HG02798 (cell line): ENCODE results near the gene GAPVD1.
"Not testable (repeated sequence)": the region's sequence is repeated elsewhere in the genome, so short reads cannot be mapped to it uniquely, and the experiment has no call there.

Experiments used
- ATAC-seq: cut with Tn5 transposase; IDR thresholded peaks from one replicate; pipeline ENCODE4 v1.9.1; 2021; ENCODE audit warnings: mild to moderate bottlenecking; ENCODE audit not compliant: unreplicated experiment, poor library complexity

GAPVD1 gene, protein sequence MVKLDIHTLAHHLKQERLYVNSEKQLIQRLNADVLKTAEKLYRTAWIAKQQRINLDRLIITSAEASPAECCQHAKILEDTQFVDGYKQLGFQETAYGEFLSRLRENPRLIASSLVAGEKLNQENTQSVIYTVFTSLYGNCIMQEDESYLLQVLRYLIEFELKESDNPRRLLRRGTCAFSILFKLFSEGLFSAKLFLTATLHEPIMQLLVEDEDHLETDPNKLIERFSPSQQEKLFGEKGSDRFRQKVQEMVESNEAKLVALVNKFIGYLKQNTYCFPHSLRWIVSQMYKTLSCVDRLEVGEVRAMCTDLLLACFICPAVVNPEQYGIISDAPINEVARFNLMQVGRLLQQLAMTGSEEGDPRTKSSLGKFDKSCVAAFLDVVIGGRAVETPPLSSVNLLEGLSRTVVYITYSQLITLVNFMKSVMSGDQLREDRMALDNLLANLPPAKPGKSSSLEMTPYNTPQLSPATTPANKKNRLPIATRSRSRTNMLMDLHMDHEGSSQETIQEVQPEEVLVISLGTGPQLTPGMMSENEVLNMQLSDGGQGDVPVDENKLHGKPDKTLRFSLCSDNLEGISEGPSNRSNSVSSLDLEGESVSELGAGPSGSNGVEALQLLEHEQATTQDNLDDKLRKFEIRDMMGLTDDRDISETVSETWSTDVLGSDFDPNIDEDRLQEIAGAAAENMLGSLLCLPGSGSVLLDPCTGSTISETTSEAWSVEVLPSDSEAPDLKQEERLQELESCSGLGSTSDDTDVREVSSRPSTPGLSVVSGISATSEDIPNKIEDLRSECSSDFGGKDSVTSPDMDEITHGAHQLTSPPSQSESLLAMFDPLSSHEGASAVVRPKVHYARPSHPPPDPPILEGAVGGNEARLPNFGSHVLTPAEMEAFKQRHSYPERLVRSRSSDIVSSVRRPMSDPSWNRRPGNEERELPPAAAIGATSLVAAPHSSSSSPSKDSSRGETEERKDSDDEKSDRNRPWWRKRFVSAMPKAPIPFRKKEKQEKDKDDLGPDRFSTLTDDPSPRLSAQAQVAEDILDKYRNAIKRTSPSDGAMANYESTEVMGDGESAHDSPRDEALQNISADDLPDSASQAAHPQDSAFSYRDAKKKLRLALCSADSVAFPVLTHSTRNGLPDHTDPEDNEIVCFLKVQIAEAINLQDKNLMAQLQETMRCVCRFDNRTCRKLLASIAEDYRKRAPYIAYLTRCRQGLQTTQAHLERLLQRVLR (N-terminal part only)

GRCh38 chr9:125261501-125262293 lies at the start of gene GAPVD1:
TSS of gene GAPVD1 (plus strand) at chr9:125261826. CDS start at chr9:125298922, 37,096 bp downstream.
- peak; percentile 96 for ATAC-seq

DNA sequence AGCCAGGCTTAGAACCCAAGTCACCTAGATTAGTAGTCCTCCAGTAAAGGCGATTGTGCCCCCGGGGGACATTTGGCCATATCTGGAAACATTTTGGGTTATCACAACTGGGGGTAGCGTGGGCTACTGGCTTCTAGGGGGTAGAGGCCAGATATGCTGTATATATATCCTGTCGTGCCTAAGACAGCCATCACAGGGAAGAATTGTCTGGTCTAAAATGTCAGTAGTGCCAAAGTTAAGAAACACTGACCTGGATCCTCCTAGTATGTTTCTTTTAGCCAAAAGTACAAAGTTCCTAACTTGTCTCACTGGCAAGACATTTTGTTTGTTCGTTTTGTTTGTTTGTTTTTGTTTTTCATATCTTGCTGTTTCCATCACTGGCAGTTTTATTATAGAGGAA lies 47.4 kb upstream of the GAPVD1 start:
- no peak for ATAC-seq

DNA sequence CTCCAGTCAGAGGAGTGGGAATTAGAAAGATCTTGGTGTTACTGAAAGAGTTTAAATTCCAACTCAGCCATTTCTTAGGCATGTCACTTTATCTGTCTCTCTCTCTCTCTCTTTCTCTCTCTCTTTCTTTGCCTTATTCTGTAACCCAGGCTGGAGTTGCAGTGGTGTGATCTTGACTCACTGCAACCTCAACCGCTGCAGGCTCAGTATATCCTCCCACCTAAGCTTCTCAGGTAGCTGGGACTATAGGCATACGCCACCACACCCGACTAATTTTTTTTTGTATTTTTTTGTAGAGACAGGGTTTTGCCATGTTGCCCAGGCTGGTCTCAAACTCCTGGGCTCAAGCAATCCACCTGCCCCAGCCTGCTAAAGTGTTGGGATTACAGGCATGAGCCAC lies 43.0 kb upstream of the GAPVD1 start:
- ATAC-seq, result no peak

GRCh38 chr9:125224858-125225257 lies 36.8 kb upstream of the GAPVD1 start:
- ATAC-seq, result not testable (repeated sequence)

GRCh38 chr9:125227761-125228160 lies 33.9 kb upstream of the GAPVD1 start:
- no peak for ATAC-seq

DNA sequence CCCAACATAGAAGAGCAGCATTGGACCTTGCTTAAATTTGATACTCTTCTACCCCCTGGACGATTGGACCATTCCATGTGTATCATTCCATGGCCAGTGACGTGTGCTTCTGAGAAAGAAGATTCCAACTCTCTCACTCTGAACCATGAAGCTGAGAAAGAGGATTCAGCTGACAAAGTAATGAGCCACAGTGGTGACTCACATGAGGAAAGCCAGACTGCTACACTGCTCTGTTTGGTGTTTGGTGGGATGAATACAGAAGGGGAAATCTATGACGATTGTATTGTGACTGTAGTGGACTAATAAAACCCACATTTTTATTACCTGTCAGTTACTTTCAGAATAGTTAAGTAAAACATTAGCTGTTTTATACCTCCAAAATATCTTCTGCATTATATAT lies 27.9 kb upstream of the GAPVD1 start:
- no peak for ATAC-seq

DNA sequence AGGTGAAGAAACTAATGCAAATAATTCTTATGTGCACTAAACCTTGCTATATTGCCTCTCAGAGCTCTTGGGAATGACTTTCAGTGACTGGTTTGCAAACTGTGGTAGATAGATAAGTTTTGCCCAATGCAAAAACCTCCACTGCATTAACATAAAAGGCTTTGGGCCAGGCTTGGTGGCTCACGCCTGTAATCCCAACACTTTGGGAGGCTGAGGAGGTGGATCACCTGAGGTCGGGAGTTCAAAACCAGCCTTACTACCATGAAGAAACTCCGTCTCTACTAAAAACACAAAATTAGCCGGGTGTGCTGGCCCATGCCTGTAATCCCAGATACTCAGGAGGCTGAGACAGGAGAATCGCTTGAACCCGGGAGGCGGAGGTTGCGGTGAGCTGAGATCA lies 27.5 kb upstream of the GAPVD1 start:
- not testable (repeated sequence) for ATAC-seq

- ATAC-seq, result no peak
Measured at GRCh38 chr9:125235804-125236519, 25.7 kb upstream of the GAPVD1 start.

DNA sequence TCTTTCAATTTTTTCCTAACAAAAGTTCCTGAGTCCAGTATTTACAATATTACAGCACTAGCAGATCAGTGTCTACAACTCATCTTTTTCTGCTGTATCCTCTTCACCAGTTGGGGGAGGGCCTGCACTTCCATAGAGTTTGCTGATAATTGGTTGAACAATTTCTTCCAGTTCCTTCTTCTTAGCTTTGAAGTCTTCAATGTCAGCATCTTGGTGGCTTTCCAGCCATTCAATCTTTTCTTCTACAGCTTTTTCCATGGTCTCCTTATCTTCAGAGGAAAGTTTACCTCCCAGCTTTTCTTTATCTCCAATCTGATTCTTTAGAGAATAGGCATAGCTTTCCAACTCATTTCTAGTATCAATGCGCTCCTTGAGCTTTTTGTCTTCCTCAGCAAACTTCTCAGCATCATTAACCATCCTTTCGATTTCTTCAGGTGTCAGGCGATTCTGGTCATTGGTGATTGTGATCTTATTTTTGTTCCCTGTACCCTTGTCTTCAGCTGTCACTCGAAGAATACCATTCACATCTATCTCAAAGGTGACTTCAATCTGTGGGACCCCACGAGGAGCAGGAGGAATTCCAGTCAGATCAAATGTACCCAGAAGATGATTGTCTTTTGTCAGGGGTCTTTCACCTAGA lies 25.0 kb upstream of the GAPVD1 start:
- not testable (repeated sequence) for ATAC-seq

GRCh38 chr9:125238127-125238914 lies 23.3 kb upstream of the GAPVD1 start:
- no peak for ATAC-seq

DNA sequence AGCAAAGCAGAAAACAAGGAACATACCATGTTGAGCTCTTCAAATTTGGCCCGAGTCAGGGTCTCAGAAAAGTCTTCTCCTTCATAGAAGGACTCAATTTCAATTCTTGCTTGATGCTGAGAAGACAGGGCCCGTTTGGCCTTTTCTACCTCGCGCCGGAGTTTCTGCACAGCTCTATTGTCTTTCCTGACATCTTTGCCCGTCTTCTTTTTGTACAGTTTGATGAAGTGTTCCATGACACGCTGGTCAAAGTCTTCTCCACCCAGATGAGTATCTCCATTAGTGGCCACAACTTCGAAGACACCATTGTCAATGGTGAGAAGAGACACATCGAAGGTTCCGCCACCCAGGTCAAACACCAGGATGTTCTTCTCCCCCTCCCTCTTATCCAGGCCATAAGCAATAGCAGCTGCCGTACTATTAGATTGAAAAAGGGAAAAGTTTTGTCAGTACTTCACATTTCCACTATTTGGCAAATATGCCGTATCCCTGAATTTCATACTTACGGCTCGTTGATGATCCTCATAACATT lies 22.6 kb upstream of the GAPVD1 start:
- no peak for ATAC-seq

GRCh38 chr9:125239631-125240597 lies 21.7 kb upstream of the GAPVD1 start:
- ATAC-seq, result no peak

DNA sequence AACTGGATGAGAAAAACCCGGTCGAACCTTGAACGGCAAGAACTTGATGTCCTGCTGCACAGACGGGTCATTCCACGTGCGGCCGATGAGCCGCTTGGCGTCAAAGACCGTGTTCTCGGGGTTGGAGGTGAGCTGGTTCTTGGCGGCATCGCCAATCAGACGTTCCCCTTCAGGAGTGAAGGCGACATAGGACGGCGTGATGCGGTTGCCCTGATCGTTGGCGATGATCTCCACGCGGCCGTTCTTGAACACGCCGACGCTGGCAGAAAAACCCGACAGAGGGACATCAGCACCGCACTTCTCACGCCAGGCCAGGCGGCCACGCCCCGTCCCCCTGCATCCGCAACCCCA lies 21.0 kb upstream of the GAPVD1 start:
- no peak for ATAC-seq

- peak; percentile 95 for ATAC-seq
Measured at GRCh38 chr9:125241000-125241862, 20.4 kb upstream of the GAPVD1 start, which contains the start of gene HSPA5. TSS of gene HSPA5 (minus strand) at chr9:125241343. CDS start at chr9:125241126, 217 bp downstream.

DNA sequence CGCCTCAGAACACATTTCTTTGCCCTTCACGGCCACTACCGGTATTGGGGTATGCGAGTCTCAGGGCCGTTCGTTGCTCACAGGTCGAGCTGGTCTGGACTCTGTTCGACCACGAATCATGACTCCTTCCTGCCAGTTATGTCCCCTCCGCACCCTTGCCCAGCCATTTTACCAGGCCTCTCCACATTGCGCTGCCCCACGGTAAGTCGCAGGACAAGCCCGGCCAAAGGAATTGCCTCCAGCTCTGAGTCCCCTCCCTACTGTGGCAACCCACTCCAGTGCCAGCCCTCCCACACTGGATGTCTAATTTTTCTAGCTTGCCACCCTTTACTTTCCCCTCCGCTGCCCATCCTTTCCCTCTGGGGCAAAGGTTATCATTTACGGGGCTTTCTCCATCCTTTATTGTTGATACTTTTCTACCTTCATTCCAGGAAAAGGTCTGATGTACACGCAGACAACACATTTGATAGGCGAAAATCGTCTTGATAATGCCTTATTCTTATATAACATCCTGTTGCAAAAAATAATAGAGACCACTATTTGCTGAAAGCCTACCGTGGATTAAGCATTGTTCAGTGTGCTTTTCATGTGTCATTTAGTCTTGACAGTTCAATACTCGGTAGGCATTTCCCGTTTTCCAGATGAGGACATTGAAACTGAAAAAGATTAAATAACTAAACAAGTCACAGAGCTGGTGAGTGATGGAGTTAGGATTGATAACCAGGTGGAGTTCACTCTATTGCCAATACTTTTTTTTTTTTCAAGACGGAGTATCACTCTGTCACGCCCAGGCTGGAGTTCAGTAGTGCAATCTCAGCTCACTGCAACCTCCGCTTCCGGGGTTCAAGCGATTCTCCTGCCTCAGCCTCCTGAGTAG lies 19.5 kb upstream of the GAPVD1 start:
- no peak for ATAC-seq
